Measurements from ENCODE around the gene SPDYE17.
"Not testable (repeated sequence)": the region's sequence is repeated elsewhere in the genome, so short reads cannot be mapped to it uniquely, and the experiment has no call there.

Gene SPDYE17

DNA sequence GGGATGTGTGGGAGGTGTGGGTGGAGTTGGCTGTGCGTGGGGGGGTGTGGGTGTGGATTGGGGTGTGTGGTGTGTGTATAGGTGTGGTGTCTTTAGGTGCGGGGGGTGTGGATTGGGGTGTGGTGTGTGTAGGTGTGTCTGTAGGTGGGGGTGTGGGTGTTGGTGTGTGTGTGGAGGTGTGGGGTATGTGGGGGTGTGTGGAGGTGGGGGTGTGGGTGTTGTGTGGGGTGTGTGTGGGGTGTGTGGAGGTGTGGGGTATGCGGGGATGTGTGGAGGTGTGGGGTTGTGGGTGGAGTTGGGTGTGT is 33.9 kb downstream of the SPDYE17 start:
- no peak for DNase-seq

DNA sequence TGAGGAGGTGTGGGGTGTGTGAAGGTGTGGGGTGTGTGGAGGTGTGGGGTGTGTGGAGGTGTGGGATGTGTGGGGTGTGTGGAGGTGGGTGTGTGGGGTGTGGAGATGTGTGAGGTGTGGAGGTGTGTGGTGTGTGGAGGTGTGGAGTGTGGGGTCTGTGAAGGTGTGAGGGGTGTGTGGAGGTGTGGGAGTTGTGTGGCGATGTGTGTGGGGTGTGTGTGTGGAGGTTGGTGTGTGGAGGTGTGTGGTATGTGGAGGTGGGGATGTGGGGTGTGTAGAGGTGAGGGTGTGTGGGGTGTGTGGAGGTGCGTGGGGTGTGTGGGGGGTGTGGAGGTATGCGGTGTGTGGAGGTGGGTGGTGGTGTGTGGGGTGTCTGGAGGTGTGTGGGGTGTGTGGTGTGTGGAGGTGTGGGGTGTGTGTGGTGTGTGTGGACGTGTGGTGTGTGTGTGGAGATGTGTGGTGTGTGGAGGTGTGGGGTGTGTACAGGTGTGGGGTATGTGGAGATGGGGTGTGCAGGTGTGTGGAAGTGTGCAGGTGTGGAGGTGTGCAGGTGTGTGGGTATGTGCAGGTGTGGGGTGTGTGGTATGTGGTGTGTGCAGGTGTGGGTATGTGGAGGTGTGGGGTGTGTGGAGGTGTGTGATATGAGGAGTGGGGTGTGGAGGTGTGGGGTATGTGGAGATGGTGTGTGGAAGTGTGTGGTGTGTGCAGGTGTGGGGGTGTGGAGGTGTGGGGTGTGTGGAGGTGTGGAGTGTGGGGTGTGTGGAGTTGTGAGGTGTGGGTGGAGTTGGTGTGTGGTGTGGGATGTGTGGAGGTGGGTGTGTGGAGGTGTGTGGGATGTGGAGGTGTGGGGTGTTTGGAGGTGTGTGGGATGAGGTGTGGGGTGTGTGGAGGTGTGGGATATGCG is 34.5 kb downstream of the SPDYE17 start:
- no peak for DNase-seq

DNA sequence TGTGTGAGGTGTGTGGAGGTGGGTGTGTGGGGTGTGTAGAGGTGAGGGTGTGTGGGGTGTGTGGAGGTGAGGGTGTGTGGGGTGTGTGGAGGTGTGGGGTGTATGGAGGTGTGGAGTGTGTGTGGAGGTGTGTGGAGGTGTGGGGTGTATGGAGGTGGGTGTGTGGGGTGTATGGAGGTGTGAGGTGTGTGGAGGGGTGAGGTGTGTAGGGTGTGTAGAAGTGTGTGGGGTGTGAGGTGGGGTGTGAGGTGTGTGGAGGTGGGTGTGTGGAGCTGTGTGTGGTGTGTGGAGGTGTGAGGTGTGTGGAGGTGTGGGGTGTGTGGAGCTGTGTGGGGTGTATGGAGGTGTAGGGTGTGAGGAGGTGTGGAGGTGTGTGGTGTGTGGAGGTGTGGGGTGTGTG is 35.2 kb downstream of the SPDYE17 start:
- DNase-seq, result not testable (repeated sequence)

DNA sequence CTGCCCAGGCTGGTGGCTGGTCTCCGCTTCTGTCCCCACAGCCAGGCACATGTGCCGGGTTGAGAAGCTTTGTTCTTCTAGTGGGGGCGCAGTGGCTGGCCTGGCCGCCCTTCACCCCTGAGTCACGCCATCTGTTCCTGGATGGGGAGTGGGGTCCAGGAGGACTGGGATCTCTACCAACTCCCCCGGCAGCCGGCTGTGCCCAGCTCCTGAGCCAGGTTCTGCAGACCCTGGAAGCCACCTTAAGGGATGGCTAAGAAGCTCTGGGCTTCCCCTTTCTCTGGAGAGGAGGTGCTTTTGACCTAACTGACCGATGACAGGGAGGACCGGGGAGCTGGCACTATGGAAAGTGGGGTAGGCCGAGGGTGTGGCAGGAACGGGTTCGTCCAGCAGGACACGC is 37.9 kb downstream of the SPDYE17 start:
- not testable (repeated sequence) for DNase-seq

DNA sequence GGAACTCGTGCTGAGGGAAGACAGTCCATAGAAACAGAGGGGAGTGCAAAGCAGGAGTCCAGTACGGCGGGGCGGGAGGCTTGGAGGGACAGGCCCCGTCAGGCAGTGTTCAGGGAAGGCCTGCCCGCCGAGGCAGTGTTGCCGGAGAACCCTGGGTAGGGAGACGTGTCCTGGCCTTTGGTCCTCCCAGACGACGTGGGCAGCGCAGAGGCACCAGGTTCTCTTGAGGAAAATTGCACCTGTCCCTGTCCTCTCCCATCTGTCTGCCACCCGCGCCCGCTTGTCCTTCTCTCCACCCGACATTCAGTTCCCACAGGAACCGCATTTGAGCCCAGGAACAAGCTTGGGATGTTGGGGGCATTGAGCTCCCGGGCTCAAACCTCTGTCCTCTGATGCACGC is 38.3 kb downstream of the SPDYE17 start:
- not testable (repeated sequence) for DNase-seq

DNA sequence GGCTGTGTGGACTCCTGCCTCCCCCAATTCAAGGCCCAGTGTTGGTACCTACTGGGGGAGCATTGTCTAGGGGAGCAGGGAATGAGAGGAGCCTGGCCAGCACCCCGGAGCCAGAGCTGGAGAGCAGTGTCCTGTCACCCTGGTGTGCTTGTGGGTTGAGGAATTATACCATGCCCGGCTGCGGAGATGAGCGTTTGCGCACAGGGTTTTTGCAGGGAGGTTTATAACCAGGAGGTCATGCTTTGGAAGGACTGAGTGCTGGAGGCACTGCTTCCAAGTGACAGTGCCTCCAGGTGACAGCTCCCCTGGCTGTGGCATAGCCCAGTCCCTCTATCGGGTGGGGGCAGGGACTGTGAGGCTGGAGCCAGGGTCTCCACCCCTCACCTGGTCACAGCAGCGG is 39.3 kb downstream of the SPDYE17 start:
- DNase-seq, result not testable (repeated sequence)

DNA sequence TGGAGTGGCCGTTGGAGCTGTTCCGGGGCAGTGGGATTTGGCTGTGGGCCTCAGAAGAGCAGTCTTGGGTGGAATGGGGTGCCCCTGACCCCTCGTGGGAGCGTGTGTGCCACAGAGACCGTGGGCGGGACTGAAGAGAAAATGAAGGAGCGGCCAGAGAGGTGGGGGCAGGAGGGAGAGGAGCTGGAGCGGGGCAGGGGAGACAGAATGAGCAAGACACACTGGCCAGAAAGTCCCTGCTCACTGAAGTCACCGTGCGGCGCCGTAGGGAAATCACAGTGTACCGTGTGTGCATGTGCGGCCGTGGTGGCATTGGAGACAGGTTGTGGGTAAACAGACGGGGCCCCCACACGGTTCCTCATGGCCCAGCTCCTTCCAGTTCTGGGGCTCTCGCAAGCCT is 40.0 kb downstream of the SPDYE17 start:
- DNase-seq, result not testable (repeated sequence)

DNA sequence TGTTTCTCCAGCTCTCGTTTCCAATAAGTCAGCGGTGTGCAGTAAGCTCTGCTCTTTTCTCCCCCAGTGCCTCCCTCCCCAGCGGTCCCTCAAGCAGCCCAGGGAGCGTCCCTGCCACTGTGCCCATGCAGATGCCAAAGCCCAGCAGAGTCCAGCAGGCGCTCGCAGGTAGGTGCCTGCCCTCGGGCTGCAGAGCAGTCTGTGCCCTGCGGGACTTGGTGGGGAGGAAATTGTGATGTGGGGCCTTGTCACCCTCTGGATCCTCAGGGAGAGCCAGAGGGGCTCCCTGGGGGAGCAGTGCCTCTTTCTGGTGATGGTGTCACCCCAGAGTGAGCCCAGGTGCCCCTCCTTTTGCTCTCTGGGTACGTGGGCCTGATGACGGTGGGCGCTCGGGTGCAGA is 42.0 kb downstream of the SPDYE17 start:
- DNase-seq, result not testable (repeated sequence)

DNA sequence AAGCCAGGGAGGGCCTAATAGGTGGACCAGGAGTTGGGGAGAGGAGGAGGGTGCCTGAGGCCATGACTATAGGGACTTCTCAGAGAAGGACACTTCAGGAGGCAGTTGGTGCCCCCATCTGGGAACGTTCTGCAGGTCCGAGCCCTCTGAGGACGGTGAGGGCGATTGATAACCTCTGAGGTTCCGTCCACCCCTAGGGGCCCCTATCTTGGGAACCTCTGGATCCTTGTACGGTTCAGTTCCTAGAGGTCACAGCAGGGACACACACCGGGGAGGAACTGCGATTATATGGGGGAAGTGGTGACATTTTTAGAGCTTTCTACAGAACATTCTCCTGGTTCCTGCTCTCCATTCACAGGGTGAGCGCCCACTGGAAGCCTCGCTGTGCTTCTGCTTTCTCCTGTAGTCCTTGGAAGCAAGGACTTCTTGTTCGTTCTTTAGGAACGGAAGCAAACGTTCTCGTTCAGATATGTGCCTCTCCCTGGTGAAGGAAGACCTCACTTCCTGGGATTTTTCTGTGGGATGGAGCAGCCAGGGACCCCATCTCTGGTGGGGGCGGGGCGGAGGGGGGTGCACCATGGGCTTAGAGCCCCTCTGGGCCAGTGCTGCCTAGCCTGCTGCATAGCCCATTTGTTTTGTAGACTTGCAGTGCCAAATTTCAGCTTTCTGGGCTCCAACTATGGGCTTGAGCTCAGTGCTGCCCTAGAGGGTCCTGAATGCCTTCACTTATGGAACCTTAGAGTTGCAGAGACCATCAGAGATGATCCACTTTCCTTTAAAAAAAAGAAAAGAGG is 46.0 kb downstream of the SPDYE17 start:
- not testable (repeated sequence) for DNase-seq

DNA sequence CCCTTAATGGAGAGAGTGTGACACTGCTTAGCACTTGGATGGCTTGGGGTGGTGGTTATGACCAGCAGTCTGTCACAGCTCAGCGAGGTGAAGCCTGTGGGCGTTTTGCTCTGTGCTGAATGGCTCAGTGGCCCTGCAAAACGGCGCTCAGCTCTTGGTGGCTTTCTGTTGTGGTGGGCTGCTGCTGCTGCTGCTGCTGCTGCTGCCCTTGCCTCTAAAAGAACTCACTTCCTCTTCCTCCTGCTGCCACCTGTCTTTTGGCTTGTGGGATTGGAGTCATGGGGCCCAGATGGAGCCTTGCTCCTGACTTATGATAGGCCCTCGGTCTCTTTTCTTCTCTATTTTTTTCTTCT is 47.4 kb downstream of the SPDYE17 start:
- DNase-seq, result not testable (repeated sequence)

DNA sequence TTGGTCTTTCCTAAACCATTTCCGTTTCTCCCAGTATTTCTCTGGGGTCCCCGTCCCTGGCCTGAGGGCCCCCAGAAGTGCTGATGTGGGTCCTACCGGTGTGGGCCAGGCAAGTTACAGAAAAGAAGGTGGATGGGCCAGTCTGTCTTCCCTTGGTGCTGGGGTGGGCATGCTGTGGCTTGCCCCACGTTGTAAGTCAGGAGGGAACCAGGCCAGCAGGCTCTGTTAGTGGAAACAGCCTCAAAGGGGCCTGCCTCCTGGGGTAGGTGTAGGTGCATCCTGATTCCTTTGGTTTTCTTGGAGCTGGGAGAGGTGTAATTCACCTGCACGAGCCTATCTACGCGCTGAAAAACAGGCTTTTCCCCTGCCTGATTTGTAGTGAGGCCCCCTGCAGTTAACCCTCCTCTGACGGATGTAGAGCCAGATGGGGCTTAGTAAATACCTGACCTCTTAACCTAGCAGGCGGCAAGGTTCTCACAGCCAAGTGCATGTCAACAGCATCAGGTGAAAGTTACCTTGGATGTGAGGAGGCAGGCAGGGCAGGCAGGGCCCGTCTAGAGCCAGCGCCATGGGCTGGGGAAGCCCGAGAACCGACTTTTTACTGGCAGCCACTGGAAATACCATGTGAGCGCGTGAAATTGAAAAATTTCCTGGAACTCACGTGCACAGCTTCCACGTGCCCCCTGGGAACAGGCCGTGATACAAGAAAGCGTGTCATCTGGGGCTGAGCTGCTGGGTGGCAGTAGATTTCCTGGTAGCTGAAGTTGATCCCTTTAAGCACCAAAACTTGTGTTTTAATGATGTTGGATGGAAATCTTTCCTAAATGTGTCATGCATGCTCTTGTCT is 48.0 kb downstream of the SPDYE17 start:
- DNase-seq, result not testable (repeated sequence)

DNA sequence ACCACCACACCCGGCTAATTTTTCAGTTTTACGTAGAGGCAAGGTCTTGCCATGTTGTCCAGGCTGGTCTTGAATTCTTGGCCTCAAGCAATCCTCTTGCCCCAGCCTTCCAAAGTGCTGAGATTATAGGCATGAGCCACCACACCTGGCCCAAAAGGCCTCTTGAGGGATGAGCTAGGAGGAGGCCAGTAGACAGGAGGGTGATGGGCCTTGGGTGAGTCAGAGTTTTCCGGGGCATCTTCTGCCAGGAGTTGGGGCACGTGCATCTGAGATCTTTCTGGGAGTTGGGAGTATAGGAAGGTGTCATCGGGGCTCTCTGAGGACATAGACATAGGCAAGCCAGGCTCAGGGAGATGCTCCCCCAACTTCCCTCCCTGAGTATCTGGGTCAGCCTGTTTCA is 48.8 kb downstream of the SPDYE17 start:
- not testable (repeated sequence) for DNase-seq

DNA sequence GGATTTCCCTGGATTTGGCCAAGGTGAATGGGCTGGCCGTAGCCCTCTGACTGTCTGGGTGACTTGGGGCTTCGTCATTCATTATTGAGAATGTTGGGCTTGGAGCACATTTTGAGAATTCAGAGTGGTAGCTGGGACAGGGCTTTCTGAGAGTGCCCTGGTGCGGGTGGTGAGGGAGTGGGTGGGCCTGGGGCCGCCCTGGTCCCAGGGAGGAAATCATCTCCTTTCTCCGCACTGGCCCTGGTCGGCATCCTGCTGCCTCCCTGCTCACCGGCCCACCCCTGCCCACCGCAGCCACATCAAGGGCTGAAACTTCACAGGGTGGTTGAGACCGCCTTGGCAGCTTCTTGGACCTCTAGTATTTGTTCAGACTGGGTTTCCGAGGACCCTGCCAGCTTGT is 49.7 kb downstream of the SPDYE17 start:
- not testable (repeated sequence) for DNase-seq

DNA sequence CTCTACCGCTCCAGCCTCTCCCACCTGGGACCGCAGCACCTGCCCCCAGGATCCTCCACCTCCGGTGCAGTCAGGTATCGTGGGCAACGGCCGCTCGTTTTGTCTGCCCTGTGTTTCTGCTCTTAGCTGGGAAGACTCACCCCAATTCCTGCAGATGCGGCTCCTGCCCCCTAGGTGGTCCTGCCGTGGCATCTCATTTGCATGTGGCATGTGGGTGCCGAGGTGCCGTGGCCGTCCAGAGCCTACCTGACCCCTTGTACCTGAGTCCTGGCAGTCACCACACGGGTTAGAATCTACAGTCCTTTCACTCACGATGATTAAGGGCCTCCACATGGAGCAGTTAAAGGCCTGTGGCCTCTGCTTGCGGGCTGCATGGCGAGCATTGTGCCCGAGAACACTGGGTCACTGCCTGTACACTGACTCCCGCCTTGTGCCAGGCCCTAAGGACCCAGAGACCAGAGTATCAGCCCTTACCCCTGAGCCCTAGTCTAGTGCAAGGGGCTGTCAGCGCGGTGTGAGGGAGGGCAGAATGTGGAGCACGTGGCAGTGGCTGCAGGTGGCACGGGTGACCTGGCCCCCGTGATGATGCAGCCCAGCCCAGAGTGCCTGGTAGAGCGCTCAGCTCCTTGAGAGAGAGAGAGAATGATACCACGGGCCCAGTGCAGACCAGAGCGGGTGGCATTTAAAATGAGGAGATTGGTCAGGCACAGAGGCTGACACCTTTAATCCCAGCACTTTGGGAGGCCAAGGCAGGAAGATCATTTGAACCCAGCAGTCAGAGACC is 50.8 kb downstream of the SPDYE17 start:
- not testable (repeated sequence) for DNase-seq

DNA sequence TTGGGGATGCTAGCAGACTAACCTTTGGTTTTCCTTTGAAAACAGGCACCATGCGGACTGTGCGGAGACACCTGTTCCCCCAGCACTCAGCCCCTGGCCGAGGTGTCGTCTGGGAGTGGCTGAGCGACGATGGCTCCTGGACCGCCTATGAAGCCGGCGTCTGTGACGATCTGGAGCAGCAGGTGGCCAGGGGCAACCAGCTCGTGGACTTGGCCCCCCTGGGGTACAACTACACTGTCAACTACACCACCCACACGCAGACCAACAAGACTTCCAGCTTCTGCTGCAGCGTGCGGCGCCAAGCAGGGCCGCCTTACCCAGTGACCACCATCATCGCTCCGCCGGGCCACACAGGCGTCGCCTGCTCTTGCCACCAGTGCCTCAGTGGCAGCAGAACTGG is 51.6 kb downstream of the SPDYE17 start:
- not testable (repeated sequence) for DNase-seq

DNA sequence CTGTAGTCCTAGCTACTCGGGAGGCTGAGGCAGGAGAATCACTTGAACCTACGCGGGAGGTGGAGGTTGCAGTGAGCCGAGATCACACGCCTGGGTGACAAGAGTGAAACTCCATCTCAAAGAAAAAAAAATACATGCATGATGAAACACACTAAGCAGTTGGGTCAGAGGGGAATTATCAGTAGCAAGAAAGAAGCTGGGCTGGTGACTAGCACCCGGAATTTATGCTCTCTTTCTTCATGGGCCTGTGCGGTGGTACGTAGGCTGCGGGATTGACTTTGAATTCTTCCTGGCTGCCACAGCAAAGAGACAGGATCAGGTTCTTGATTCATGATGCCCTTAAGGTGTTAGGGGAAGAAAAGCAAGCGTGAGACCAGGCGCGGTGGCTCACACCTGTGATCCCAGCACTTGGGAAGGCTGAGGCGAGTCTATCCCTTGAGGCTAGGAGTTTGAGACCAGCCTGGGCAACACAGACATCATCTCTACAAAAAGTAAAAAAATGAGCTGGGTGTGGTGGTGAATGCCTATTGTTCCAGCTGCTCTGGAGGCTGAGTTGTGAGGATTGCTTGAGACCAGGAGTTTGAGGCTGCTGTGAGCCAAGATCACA is 54.3 kb downstream of the SPDYE17 start:
- not testable (repeated sequence) for DNase-seq

DNA sequence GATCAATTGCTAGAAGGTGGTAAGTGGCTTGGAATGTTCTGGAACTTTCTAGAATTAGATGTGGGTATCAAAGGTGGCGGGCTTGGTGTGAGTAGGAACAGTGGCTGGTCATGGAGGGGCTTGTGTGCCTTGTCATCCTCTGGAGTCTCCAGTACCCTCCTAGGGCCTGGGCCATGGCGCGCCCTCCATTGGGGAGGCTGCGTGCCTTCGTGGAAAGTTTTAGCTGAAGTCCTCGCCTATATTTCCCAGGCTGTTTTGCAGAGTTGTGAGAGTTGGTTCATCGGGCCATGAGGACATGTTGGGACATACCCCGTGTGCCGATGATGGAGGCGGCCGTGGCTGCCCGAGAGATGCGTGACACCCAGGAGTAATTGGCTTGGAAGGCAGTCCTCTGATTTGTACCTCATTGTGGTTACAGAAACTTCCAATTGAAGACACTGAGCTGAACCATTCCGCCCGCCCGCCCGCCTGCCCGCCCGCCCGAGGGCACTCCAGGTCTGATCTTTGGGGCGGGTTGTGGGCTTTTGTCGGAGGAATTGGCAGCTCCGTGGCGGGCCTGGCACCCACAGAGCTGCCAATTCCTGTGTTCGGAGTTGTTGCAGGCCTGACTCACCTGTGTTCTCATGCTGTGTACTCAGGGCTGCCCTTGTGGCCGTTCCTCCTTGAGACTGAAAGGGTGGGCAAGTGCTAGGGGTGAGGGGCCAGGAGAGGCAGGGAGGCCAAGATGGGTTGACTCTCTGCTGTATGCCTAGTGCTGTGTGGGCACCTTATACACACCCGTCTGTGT is 57.2 kb downstream of the SPDYE17 start:
- DNase-seq, result not testable (repeated sequence)

DNA sequence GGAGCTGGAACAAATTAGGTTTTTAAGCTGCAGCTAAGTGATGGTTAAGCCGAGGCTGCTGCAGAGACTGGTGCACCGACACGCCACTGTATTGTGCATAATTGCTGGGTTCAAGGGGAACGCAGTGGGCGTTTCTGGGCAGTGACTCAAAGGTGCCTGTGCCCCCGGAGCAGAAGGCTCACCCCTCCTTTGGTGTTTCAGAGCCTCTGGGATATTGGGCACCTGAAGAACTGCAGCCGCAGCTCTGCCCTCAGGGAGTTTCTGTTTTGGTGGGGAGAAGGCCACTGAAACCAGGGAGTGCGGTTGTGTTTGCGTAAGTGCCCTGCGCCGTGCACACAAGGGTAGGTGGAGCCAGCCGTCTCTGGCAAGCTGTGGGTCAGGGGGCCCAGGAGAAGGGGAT is 57.8 kb downstream of the SPDYE17 start:
- not testable (repeated sequence) for DNase-seq

DNA sequence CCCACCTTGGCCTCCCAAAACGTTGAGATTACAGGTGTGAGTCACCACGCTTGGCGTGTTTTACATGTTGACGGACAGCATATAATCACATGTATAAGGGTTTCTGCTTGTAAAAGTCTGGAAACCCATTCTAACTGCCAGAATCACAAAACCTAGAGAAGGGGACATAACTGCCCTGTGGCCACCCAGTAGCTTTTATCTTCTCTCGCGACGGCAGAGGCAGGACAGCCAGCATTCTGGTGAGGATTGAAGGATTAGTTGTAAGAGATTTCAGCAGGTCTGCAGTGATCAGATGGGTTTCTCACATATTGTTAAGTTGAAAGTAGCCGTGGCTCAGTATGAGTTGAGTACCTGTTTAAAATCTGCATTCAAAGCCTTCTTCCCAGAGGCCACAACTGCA is 59.8 kb downstream of the SPDYE17 start:
- DNase-seq, result not testable (repeated sequence)

All from activated gamma-delta T cell treated with Interleukin-2 at 50 U/mL for 16 hours (primary cell).